Measurements from ENCODE around the gene ZC3H7B. TPM values are rescaled to one million over a fixed set of nuclear protein-coding genes. Genes with fewer than 3 reads are reported as not detected.

ZC3H7B gene
- total RNA-seq, 1 experiment from 2014 or later: 62.7 TPM

DNA sequence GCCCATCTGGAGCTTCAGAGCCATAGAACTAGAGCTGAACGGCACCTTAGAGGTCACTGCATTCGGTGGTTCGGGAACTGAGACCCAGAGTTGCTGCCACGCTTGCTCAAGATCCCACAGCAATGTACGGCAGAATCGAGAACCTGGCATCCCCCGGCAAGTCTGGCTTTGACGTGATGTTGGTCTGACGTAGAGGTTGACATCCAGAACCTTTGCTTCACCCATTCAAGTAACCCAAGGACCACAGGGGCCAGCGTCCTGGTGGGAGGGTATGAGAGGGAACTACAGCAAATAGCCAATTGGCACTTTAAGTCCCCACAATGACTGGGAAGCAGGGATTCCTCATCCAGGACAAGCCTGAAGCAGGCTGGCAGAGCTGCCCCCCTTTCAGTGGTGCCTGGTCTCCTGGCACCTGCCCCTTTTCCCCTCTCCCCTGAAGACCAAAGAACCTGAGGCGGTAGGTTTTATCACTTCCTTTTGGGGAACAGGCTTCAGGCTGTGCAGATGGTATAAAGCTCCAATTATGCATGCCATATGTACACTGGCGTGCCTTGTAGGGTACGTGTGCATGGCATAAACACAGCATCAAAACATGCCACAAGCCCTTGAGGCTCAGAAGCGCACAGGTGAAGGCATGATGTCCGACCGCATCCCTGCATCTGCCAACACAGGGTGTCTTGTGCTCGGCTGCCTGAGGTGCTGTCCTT is 65.2 kb downstream of the ZC3H7B start:
- peak in 1 of 2 experiments; percentile 29 for DNase-seq
- H2AFZ ChIP-seq: no peak overlapping the region
- no peaks in the 10 kb centered on the region for H3K9me3 ChIP-seq (ENCODE audit: insufficient read depth, low read depth)
- ChIA-PET CTCF (interaction anchor here (0.6 to 1.7 kb wide), 4 partner anchors 11 to 722 kb away, joined by 3 to 10 read pairs (median 4); partner anchors contain the start of gene TEF), POLR2A (ENCODE audit: unreplicated experiment) (interaction anchor here (0.5 to 1.2 kb wide), 4 partner anchors 15 to 65 kb away, joined by 3 to 37 read pairs (median 6); partner anchors contain the start of gene TEF)
- H4K20me1 ChIP-seq (ENCODE audit: insufficient read depth): no peaks in the 10 kb centered on the region
- peaks cover 18% of the 10 kb centered on the region; the same call in 1 of the 2 replicates for H3F3A ChIP-seq (ENCODE audit: insufficient read depth, low read depth)
- TF ChIP-seq, protein P1, sequence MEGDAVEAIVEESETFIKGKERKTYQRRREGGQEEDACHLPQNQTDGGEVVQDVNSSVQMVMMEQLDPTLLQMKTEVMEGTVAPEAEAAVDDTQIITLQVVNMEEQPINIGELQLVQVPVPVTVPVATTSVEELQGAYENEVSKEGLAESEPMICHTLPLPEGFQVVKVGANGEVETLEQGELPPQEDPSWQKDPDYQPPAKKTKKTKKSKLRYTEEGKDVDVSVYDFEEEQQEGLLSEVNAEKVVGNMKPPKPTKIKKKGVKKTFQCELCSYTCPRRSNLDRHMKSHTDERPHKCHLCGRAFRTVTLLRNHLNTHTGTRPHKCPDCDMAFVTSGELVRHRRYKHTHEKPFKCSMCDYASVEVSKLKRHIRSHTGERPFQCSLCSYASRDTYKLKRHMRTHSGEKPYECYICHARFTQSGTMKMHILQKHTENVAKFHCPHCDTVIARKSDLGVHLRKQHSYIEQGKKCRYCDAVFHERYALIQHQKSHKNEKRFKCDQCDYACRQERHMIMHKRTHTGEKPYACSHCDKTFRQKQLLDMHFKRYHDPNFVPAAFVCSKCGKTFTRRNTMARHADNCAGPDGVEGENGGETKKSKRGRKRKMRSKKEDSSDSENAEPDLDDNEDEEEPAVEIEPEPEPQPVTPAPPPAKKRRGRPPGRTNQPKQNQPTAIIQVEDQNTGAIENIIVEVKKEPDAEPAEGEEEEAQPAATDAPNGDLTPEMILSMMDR (conservative IDR thresholded peaks at IDR 0.05): no peak
- no peak for TF ChIP-seq EZH2 (IDR thresholded peaks at IDR 0.05; ENCODE audit: low read depth)
- H3K4me3 ChIP-seq: no peak overlapping the region; the same call in 1 of the 2 replicates
- intact Hi-C loops (cut with micrococcal nuclease; ENCODE audit: unreplicated experiment): loop anchor here (1.0 to 5.0 kb wide), 2 partner anchors 15 to 79 kb away; partner anchors contain the start of genes RANGAP1 and TEF
- no peaks in the 10 kb centered on the region for H3K27me3 ChIP-seq (ENCODE audit: insufficient read depth, low read depth)
- no peak overlapping the region for H3K27ac ChIP-seq
- no peaks in the 10 kb centered on the region for H3K9me2 ChIP-seq (ENCODE audit: insufficient read depth)
- peaks cover 16% of the 10 kb centered on the region for H3K4me1 ChIP-seq (replicated peaks; ENCODE audit: insufficient read depth)
- no TSS peak for BruUV-seq (replicated peaks)
- H3K79me2 ChIP-seq (ENCODE audit: low read depth): no peaks in the 10 kb centered on the region
- H3K36me3 ChIP-seq (ENCODE audit: low read depth): no peaks in the 10 kb centered on the region
- peak overlapping the region; percentile 52 for H3K4me2 ChIP-seq

DNA sequence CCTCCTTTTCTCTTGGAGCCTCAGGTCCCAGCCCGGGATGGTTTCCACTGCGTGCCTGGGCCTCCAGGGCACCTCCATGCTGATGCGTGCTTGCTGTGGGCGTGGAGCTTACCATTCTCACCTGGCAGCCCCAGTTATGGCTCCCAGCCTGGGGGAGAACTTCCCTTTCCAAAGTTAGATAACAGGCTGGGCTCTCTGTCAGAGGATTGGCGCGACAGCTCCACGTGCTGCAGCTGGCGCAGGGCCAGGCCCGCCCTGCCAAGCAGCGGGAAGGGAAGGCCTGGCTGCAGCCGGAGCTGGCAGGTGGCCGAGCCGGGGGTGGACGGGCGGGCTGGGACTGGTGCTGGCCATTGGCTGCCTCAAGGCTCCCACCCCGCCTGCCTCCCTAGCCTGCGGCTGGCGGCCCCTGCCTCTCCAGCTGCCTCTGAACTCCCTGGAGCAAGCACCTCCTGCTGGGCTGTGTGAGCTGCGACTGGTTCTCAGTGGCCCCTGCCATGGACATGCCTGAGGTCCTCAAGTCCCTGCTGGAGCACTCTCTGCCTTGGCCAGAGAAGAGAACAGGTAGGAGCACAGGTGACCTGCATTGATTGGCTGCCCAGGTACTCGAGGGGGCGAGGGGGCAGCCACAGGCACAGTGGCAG is 65.8 kb downstream of the ZC3H7B start:
- Histone ChIP-seq H3K27ac (no peak overlapping the region), H4K20me1 (ENCODE audit: insufficient read depth) (no peaks in the 10 kb centered on the region), H3K4me1 (replicated peaks; ENCODE audit: insufficient read depth) (peaks cover 16% of the 10 kb centered on the region), H3K27me3 (ENCODE audit: insufficient read depth, low read depth) (no peaks in the 10 kb centered on the region), H3K79me2 (ENCODE audit: low read depth) (no peaks in the 10 kb centered on the region), H3K4me3 (no peak overlapping the region; the same call in 1 of the 2 replicates), H3K9me2 (ENCODE audit: insufficient read depth) (no peaks in the 10 kb centered on the region), H3K4me2 (peak overlapping the region; percentile 52), H3K36me3 (ENCODE audit: low read depth) (no peaks in the 10 kb centered on the region), H3K9me3 (ENCODE audit: insufficient read depth, low read depth) (no peaks in the 10 kb centered on the region), H3F3A (ENCODE audit: insufficient read depth, low read depth) (peaks cover 13% of the 10 kb centered on the region; the same call in 1 of the 2 replicates), H2AFZ (no peak overlapping the region)
- no TSS peak for BruUV-seq (replicated peaks)
- DNase-seq: peak; percentile 85 to 98
- intact Hi-C loops (cut with micrococcal nuclease; ENCODE audit: unreplicated experiment): loop anchor here (1.0 to 5.0 kb wide), 2 partner anchors 14 to 80 kb away; partner anchors contain the start of genes RANGAP1 and TEF
- TF ChIP-seq, protein P1 (conservative IDR thresholded peaks at IDR 0.05): no peak
- no peak for TF ChIP-seq EZH2 (IDR thresholded peaks at IDR 0.05; ENCODE audit: low read depth)
- CTCF ChIA-PET: interaction anchor here (0.6 to 1.7 kb wide), 4 partner anchors 11 to 723 kb away, joined by 3 to 10 read pairs (median 4); partner anchors contain the start of gene TEF
- POLR2A ChIA-PET (ENCODE audit: unreplicated experiment): interaction anchor here (0.5 to 1.2 kb wide), 4 partner anchors 14 to 508 kb away, joined by 3 to 37 read pairs (median 4); partner anchors contain the start of gene TEF

Measured in PC-9 (cell line).